ENCODE measurements around the gene MTMR3.
"Not testable (repeated sequence)": the region's sequence is repeated elsewhere in the genome, so short reads cannot be mapped to it uniquely, and the experiment has no call there.

The MTMR3 gene

GRCh38 chr22:30061094-30061493, 178.1 kb downstream of the MTMR3 start:
- not testable (repeated sequence) for DNase-seq

- DNase-seq, result no peak
These were observed 179.3 kb downstream of the MTMR3 start for GRCh38 chr22:30062259-30062658.

- no peak for DNase-seq
These were observed 180.0 kb downstream of the MTMR3 start for GRCh38 chr22:30062950-30063349.

GRCh38 chr22:30064172-30064571, 181.2 kb downstream of the MTMR3 start:
- DNase-seq, result no peak

GRCh38 chr22:30073743-30074142, 190.8 kb downstream of the MTMR3 start:
- no peak for DNase-seq

GRCh38 chr22:30074147-30074546, 191.2 kb downstream of the MTMR3 start:
- no peak for DNase-seq

GRCh38 chr22:30074994-30075393, 192.0 kb downstream of the MTMR3 start:
- DNase-seq, result no peak

GRCh38 chr22:30077279-30077880, 194.4 kb downstream of the MTMR3 start:
- DNase-seq, result no peak

GRCh38 chr22:30078320-30079311, 195.6 kb downstream of the MTMR3 start:
- peak; percentile 8 for DNase-seq

- no peak for DNase-seq
These were observed 197.1 kb downstream of the MTMR3 start, which contains the start of gene HORMAD2 for GRCh38 chr22:30079952-30080533. TSS of gene HORMAD2 (plus strand) at chr22:30080464. CDS start at chr22:30093953, 13,489 bp downstream.

Data from NCI-H2029 (cell line).